ENCODE data around the gene ATP9B.

GRCh38 chr18:79164706-79165105, 95.5 kb downstream of the ATP9B start:
- TF ChIP-seq POLR2A (IDR thresholded peaks at IDR 0.05): no peak
- TF ChIP-seq CTCF (IDR thresholded peaks at IDR 0.05): no peak
- no peak for TF ChIP-seq EP300 (IDR thresholded peaks at IDR 0.05)
- no peak for TF ChIP-seq POLR2AphosphoS5 (IDR thresholded peaks at IDR 0.05)

Measured in sigmoid colon (tissue), 4 donors.